Measurements from ENCODE around the gene TRAF2.
A peak's percentile ranks its signal among the peaks of the same experiment; 100 is the strongest.
"Not testable (repeated sequence)": the region's sequence is repeated elsewhere in the genome, so short reads cannot be mapped to it uniquely, and the experiment has no call there.

TRAF2 gene

GRCh38 chr9:136858844-136859757 lies 27.2 kb upstream of the TRAF2 start:
- DNase-seq = no peak

GRCh38 chr9:136860529-136860928 lies 25.8 kb upstream of the TRAF2 start:
- no peak for DNase-seq

- no peak for DNase-seq
Measured at GRCh38 chr9:136860933-136861873, 25.1 kb upstream of the TRAF2 start.

GRCh38 chr9:136861874-136862457 lies 24.4 kb upstream of the TRAF2 start:
- DNase-seq = no peak

- DNase-seq = no peak
Measured at GRCh38 chr9:136862849-136863622, 23.3 kb upstream of the TRAF2 start.

- DNase-seq = no peak
Measured at GRCh38 chr9:136863623-136864273, 22.6 kb upstream of the TRAF2 start.

- no peak for DNase-seq
Measured at GRCh38 chr9:136865041-136865767, 21.1 kb upstream of the TRAF2 start.

GRCh38 chr9:136865768-136866103 lies 20.6 kb upstream of the TRAF2 start:
- no peak for DNase-seq

GRCh38 chr9:136866898-136867421 lies 19.4 kb upstream of the TRAF2 start:
- DNase-seq = not testable (repeated sequence)

GRCh38 chr9:136867480-136867879 lies 18.8 kb upstream of the TRAF2 start:
- DNase-seq = no peak

GRCh38 chr9:136867917-136868316 lies 18.4 kb upstream of the TRAF2 start:
- DNase-seq = no peak

GRCh38 chr9:136868644-136869043 lies 17.7 kb upstream of the TRAF2 start:
- DNase-seq = no peak

- not testable (repeated sequence) for DNase-seq
Measured at GRCh38 chr9:136869611-136870010, 16.7 kb upstream of the TRAF2 start.

- no peak for DNase-seq
Measured at GRCh38 chr9:136875155-136875554, 11.2 kb upstream of the TRAF2 start.

- DNase-seq = no peak
Measured at GRCh38 chr9:136876476-136876875, 9.8 kb upstream of the TRAF2 start.

- DNase-seq = no peak
Measured at GRCh38 chr9:136880651-136881050, 5.7 kb upstream of the TRAF2 start.

GRCh38 chr9:136881691-136882108 lies 4.6 kb upstream of the TRAF2 start:
- DNase-seq = peak; percentile 68

- peak; percentile 94 for DNase-seq
Measured at GRCh38 chr9:136882109-136882946, 4.0 kb upstream of the TRAF2 start.

- not testable (repeated sequence) for DNase-seq
Measured at GRCh38 chr9:136882947-136883283, 3.4 kb upstream of the TRAF2 start.

GRCh38 chr9:136883670-136884069 lies 2.6 kb upstream of the TRAF2 start:
- DNase-seq = not testable (repeated sequence)
